HepG2 (cell line): ENCODE measurements around the gene FADD. TPM values are rescaled to one million over a fixed set of nuclear protein-coding genes. Genes with fewer than 3 reads are reported as not detected.

Experiments
- ATAC-seq: fragments of 200-7000 bp; cut with Tn5 transposase; 3 replicates; pipeline ENCODE4 v1.9.1; 2020; ENCODE audit warnings: mild to moderate bottlenecking, moderate library complexity
- BruUV-seq: library from RNA; stranded (reverse); fragments of 400-500 nt; replicated peaks from 2 replicates; lab custom pipeline; 2021; lab: Mats Ljungman, UMichigan
- CTCF ChIA-PET: fragments of 300-600 bp; formaldehyde crosslinking; extraction: SDS; loops from one replicate; lab custom pipeline; 2021; ENCODE audit warnings: low total read pairs, inconsistent platforms, low intra/inter-chr PET ratio; lab: Yijun Ruan, JAX
- POLR2A ChIA-PET: fragments of 350-600 bp; sonication (Branson Sonifier 250); formaldehyde crosslinking; loops from one replicate; lab custom pipeline; 2020; ENCODE audit warnings: antibody characterized with exemption, inconsistent platforms; lab: Yijun Ruan, JAX
- DNase-seq: peaks from one replicate; pipeline ENCODE4 v3.0.0-alpha.2; 2015; ENCODE audit warnings: low spot score
- FAIRE-seq: peaks from 3 replicates; lab custom pipeline; 2011; peaks lifted over from hg19 to GRCh38; lab: Jason Lieb, UNC
- H2AFZ ChIP-seq: one replicate; pipeline ENCODE4 v1.6.1; 2011; ENCODE audit warnings: low read length, inconsistent platforms
- H3K27ac ChIP-seq: fragments of 300-600 bp; 3 replicates; pipeline ENCODE4 v1.8.0; 2011; ENCODE audit warnings: mixed run types, mild to moderate bottlenecking, mixed read lengths, low read length, inconsistent platforms; ENCODE audit not compliant: insufficient read depth; ENCODE audit errors: extremely low read length
- H3K27me3 ChIP-seq, 2 experiments: fragments of 200-600 bp in 1 of 2; 2 replicates in 1 of 2; 3 replicates in 1 of 2; pipeline versions ENCODE4 v1.6.0 to v1.8.0; 2011; ENCODE audit warnings: low read length in 2 of 2, mild to moderate bottlenecking in 2 of 2, moderate library complexity in 2 of 2, inconsistent platforms in 1 of 2; ENCODE audit not compliant: insufficient read depth in 2 of 2, control insufficient read depth in 1 of 2
- H3K36me3 ChIP-seq, 2 experiments: fragments of 200-600 bp in 1 of 2; replicated peaks in 1 of 2; 2 replicates in 1 of 2; 3 replicates in 1 of 2; pipeline versions ENCODE4 v1.5.1 to v1.8.0; 2011; ENCODE audit warnings: low read length in 2 of 2, inconsistent platforms in 1 of 2; ENCODE audit not compliant: insufficient read depth in 2 of 2, control insufficient read depth in 1 of 2
- H3K4me1 ChIP-seq: 2 replicates; pipeline ENCODE4 v1.5.1; 2012; ENCODE audit warnings: low read length, inconsistent platforms; ENCODE audit not compliant: insufficient read depth
- H3K4me2 ChIP-seq: 2 replicates; pipeline ENCODE4 v1.6.0; 2011; ENCODE audit warnings: low read depth, low read length, inconsistent platforms
- H3K4me3 ChIP-seq, 3 experiments: fragments of 200-600 bp in 1 of 3; sonication (generic), shearing (Covaris generic) in 1 of 3; replicated peaks in 1 of 3; 2 replicates each; pipeline ENCODE4 v1.5.1; 2011 to 2016; ENCODE audit warnings: low read length in 3 of 3, inconsistent platforms in 2 of 3, low read depth in 2 of 3, mild to moderate bottlenecking in 2 of 3, control low read depth in 1 of 3, mixed read lengths in 1 of 3; ENCODE audit not compliant: insufficient read depth in 1 of 3
- H3K79me2 ChIP-seq: one replicate; pipeline ENCODE4 v1.6.1; 2011; ENCODE audit warnings: low read length, inconsistent platforms; ENCODE audit not compliant: insufficient read depth
- H3K9ac ChIP-seq: 2 replicates; pipeline ENCODE4 v1.6.0; 2011; ENCODE audit warnings: mild to moderate bottlenecking, low read depth, low read length, inconsistent platforms; ENCODE audit not compliant: insufficient read depth
- H3K9me3 ChIP-seq: 2 replicates; pipeline ENCODE4 v1.5.1; 2012; ENCODE audit warnings: mild to moderate bottlenecking, low read length
- H4K20me1 ChIP-seq: 2 replicates; pipeline ENCODE4 v1.6.0; 2011; ENCODE audit warnings: inconsistent platforms, mild to moderate bottlenecking, low read length, moderate library complexity; ENCODE audit not compliant: insufficient read depth
- EEA1 ChIP-seq: sonication (generic); formaldehyde crosslinking; IDR thresholded peaks from 2 replicates; pipeline ENCODE4 v1.5.1; 2020; ENCODE audit warnings: mild to moderate bottlenecking, missing genetic modification reagents, borderline replicate concordance
- FOXA1 ChIP-seq, 2 experiments: fragments of 450-650 bp in 1 of 2; sonication (generic) in 1 of 2; formaldehyde crosslinking in 1 of 2; IDR thresholded peaks; 2 replicates each; pipeline versions ENCODE4 v1.4.0 to v1.6.1; 2016 to 2020; ENCODE audit warnings: missing genetic modification reagents in 1 of 2
- HNF1B ChIP-seq: sonication (generic); formaldehyde crosslinking; IDR thresholded peaks from 2 replicates; pipeline ENCODE4 v1.5.1; 2020; ENCODE audit warnings: mild to moderate bottlenecking, moderate library complexity, missing genetic modification reagents
- JDP2 ChIP-seq: sonication (generic); formaldehyde crosslinking; IDR thresholded peaks from 2 replicates; pipeline ENCODE4 v1.8.1; 2022; ENCODE audit warnings: missing genetic modification reagents, borderline replicate concordance
- JUN ChIP-seq: sonication (generic); formaldehyde crosslinking; IDR thresholded peaks from 2 replicates; pipeline ENCODE4 v1.4.0; 2020; ENCODE audit warnings: mild to moderate bottlenecking, missing genetic modification reagents
- KMT2A ChIP-seq: sonication (generic); formaldehyde crosslinking; IDR thresholded peaks from 2 replicates; pipeline ENCODE4 v1.4.0; 2020; ENCODE audit warnings: missing genetic modification reagents
- LRRFIP1 ChIP-seq: sonication (generic); formaldehyde crosslinking; conservative IDR thresholded peaks from 2 replicates; pipeline ENCODE4 v1.4.0; 2020; ENCODE audit warnings: missing genetic modification reagents
- NKX3-1 ChIP-seq: sonication (generic); formaldehyde crosslinking; IDR thresholded peaks from 2 replicates; pipeline ENCODE4 v1.5.0; 2020; ENCODE audit warnings: missing genetic modification reagents
- RARG ChIP-seq: sonication (generic); formaldehyde crosslinking; IDR thresholded peaks from 2 replicates; pipeline ENCODE4 v1.4.0; 2020; ENCODE audit warnings: low read depth, mild to moderate bottlenecking, missing genetic modification reagents
- TCF7 ChIP-seq: sonication (generic); IDR thresholded peaks from 2 replicates; pipeline ENCODE4 v1.6.1; 2016; ENCODE audit warnings: antibody characterized with exemption, low read depth
- ZNF235 ChIP-seq: sonication (generic); formaldehyde crosslinking; IDR thresholded peaks from 2 replicates; pipeline ENCODE4 v1.8.1; 2023; ENCODE audit warnings: mild to moderate bottlenecking, missing genetic modification reagents, borderline replicate concordance
- ZNF567 ChIP-seq: sonication (generic); formaldehyde crosslinking; IDR thresholded peaks from 2 replicates; pipeline ENCODE4 v1.8.1; 2023; ENCODE audit warnings: mild to moderate bottlenecking, missing genetic modification reagents, borderline replicate concordance
- ZNF570 ChIP-seq: sonication (generic); formaldehyde crosslinking; IDR thresholded peaks from 2 replicates; pipeline ENCODE4 v1.4.0; 2020; ENCODE audit warnings: mild to moderate bottlenecking, missing genetic modification reagents, borderline replicate concordance
- ZNF737 ChIP-seq: sonication (generic); formaldehyde crosslinking; IDR thresholded peaks from 2 replicates; pipeline ENCODE4 v1.5.0; 2020; ENCODE audit warnings: missing genetic modification reagents, mild to moderate bottlenecking, borderline replicate concordance
- ZNF75D ChIP-seq: sonication (generic); formaldehyde crosslinking; IDR thresholded peaks from 2 replicates; pipeline ENCODE4 v1.8.1; 2023; ENCODE audit warnings: missing genetic modification reagents, mild to moderate bottlenecking, borderline replicate concordance
- ZNF768 ChIP-seq: sonication (generic); formaldehyde crosslinking; IDR thresholded peaks from 2 replicates; pipeline ENCODE4 v1.4.0; 2020; ENCODE audit warnings: missing genetic modification reagents
- ZNF784 ChIP-seq: sonication (generic); formaldehyde crosslinking; IDR thresholded peaks from 2 replicates; pipeline ENCODE4 v1.5.1; 2020; ENCODE audit warnings: missing genetic modification reagents, mild to moderate bottlenecking, borderline replicate concordance
- ZNF788 ChIP-seq: sonication (generic); formaldehyde crosslinking; IDR thresholded peaks from 2 replicates; pipeline ENCODE4 v1.5.0; 2020; ENCODE audit warnings: mild to moderate bottlenecking, missing genetic modification reagents, borderline replicate concordance
- ZSCAN20 ChIP-seq: sonication (generic); formaldehyde crosslinking; IDR thresholded peaks from 2 replicates; pipeline ENCODE4 v1.4.0; 2020; ENCODE audit warnings: missing genetic modification reagents, mild to moderate bottlenecking, borderline replicate concordance
- WGBS: methylation state at CpG from one replicate; pipeline ENCODE4 v1.1.6; 2017; ENCODE audit warnings: low lambda C conversion rate; 5-methylcytosine and 5-hydroxymethylcytosine counted together
- in situ Hi-C: cut with HindIII; loops from 2 replicates; pipeline ENCODE4 v1.10.0; 2017; ENCODE audit warnings: low pct_unique_long_range_greater_than_20kb; ENCODE audit not compliant: extremely low pct_ligation_motif_present
- intact Hi-C: fragments of 100-400 bp; cut with micrococcal nuclease; formaldehyde crosslinking; loops from one replicate; pipeline ENCODE4 v1.10.0; 2022; ENCODE audit not compliant: unreplicated experiment
- polyA plus RNA-seq, 8 experiments: library from polyadenylated mRNA; depleted of rRNA in 3 of 8; stranded (reverse) in 7 of 8; unstranded in 1 of 8; fragments of >200 nt; fragmentation: Illumina TruSeq in 4 of 8; extraction: Trizol in 4 of 8; gene quantifications; 2 replicates each; pipeline versions ENCODE4 v1.2.1 to v1.2.3, GENCODE V29; 2011 to 2016; ENCODE audit warnings: low read depth in 4 of 8, missing spikeins in 1 of 8, mixed read lengths in 1 of 8; ENCODE audit not compliant: insufficient read depth in 1 of 8
- total RNA-seq, 5 experiments: library from RNA; depleted of rRNA; stranded (reverse); fragments of >200 nt; fragmentation: Illumina TruSeq; extraction: Trizol; gene quantifications; 2 replicates each; pipeline ENCODE4 v1.2.3, GENCODE V29; 2016; ENCODE audit warnings: low read depth in 1 of 5

The FADD gene
- total and polyA plus RNA-seq, 2 of the 13 experiments (the other 11 are each of a cell fraction or from before 2014, with no cell fraction given): 14.2 to 22.2 TPM

- TF ChIP-seq ZNF784 (no peak), ZSCAN20 (CRISPR knock-in tag) (no peak), LRRFIP1 (no peak), HNF1B (CRISPR knock-in tag) (no peak)
These were observed 26.6 kb downstream of the FADD start (continued) for GRCh38 chr11:70229737-70230136.

GRCh38 chr11:70230151-70230839 is 27.2 kb downstream of the FADD start:
- ATAC-seq: no peak
- ChIA-PET POLR2A (no interaction called here), CTCF (no interaction called here)
- Histone ChIP-seq H4K20me1 (no peaks in the 10 kb centered on the region), H3K9ac (no peak overlapping the region), H2AFZ (no peak overlapping the region), H3K79me2 (no peaks in the 10 kb centered on the region), H3K4me2 (no peak overlapping the region), H3K4me3 (no peak overlapping the region), H3K4me1 (peaks cover 22% of the 10 kb centered on the region), H3K9me3 (no peaks in the 10 kb centered on the region), H3K27ac (no peak overlapping the region), H3K36me3 (no peaks in the 10 kb centered on the region), H3K27me3 (peaks cover 9 to 27% of the 10 kb centered on the region in 2 experiments)
- no TSS peak for BruUV-seq
- 49% methylated on average over 8 of the region's 8 CpGs for WGBS
- intact Hi-C loops: no loop called here
- DNase-seq: no peak
- no peak for FAIRE-seq
- in situ Hi-C loops: no loop called here
- TF ChIP-seq ZNF567 (CRISPR knock-in tag) (no peak), ZNF75D (CRISPR knock-in tag) (no peak), ZNF768 (CRISPR knock-in tag) (no peak), EEA1 (no peak), NKX3-1 (no peak), JDP2 (CRISPR knock-in tag) (no peak), ZNF788 (CRISPR knock-in tag) (no peak), ZNF737 (CRISPR knock-in tag) (no peak), TCF7 (no peak), KMT2A (no peak), RARG (no peak), JUN (CRISPR knock-in tag) (no peak), ZNF570 (CRISPR knock-in tag) (no peak), FOXA1 (IDR thresholded peaks at IDR 0.05) (no peak), FOXA1 (CRISPR knock-in tag; IDR thresholded peaks at IDR 0.05) (no peak), ZNF235 (CRISPR knock-in tag) (no peak)
